HG03575 (cell line): ENCODE measurements around the gene CBFA2T3.

Source experiments
- ATAC-seq: cut with Tn5 transposase; IDR thresholded peaks from one replicate; pipeline ENCODE4 v1.9.1; 2021; ENCODE audit not compliant: unreplicated experiment, insufficient number of reproducible peaks, low FRiP score; ENCODE audit errors: extremely low read depth

The CBFA2T3 gene

GRCh38 chr16:88856828-88857727 lies 119.9 kb downstream of the CBFA2T3 start, which contains the start of the genes GALNS and TRAPPC2L:
Gene GALNS (minus strand): TSS chr16:88856947. CDS start chr16:88856877, 70 bp downstream.
Gene TRAPPC2L (plus strand): TSS chr16:88857127. CDS start chr16:88857151, 24 bp downstream.
- ATAC-seq = no peak

GRCh38 chr16:88856122-88856827 lies 120.7 kb downstream of the CBFA2T3 start:
- ATAC-seq = no peak

GRCh38 chr16:88855736-88856121 lies 121.3 kb downstream of the CBFA2T3 start:
- ATAC-seq = no peak

GRCh38 chr16:88855176-88855575 lies 121.8 kb downstream of the CBFA2T3 start:
- no peak for ATAC-seq

DNA sequence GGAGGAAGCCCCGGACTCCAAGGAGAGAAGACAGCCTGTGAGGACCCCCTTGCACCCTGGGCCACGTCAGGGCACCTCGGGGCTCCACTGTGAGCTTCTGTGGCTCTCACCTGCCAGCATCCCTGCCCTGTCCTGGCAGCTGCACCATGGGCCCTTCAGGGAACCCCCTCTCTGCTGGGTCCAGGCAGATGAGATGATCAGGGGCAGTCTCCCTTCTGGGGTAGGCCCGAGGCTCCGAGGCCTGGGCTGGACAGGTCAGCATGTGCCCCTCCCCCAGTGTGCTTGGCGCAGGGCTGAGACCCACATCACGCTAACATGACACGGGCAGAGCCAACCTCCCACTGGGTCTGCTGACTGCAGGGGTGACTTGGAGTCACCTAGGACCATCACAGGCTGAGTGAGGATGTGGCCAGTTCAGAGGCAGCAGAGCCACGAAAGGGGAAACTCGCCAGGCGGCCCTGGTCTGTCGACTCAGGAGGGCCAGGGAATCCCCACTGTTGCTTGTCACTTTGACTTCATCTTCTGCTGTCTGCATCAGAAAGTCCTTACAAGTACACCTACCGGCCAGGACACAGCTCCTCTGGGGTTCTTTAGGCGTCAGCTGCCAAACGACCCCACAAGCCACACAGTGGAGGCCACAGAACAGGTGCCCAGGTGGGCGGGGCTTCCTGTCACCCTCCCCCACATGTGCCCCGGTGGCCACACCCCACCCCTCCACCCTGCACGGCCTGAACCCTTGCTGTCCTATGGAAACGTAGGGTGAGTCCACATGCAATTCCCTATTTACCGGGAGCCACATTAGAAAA lies 122.5 kb downstream of the CBFA2T3 start:
- ATAC-seq = no peak

GRCh38 chr16:88853325-88853941 lies 123.6 kb downstream of the CBFA2T3 start:
- ATAC-seq = no peak

GRCh38 chr16:88851616-88852015 lies 125.4 kb downstream of the CBFA2T3 start:
- ATAC-seq = no peak

- no peak for ATAC-seq
Measured at GRCh38 chr16:88850531-88851199, 126.3 kb downstream of the CBFA2T3 start.

DNA sequence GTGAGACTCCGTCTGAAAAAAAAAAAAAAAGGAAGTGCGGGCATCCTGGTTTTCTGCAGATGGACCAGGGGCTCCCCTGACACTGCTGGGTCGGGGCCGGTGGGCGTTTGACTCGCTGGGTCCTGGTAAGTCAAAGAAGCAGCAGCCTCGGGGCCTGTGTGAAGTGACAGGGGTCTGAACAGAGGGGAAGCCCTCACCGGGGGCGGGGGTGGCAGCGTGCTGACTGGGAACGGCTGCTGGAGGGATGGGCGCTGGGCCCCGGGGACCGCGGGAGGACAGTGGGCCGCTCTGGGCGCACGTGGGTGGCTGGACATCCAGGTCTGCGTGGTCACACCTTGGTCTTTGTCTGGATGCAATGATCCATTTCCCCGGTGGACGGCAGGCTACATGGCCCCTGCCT lies 128.4 kb downstream of the CBFA2T3 start:
- no peak for ATAC-seq

GRCh38 chr16:88847654-88848053 lies 129.4 kb downstream of the CBFA2T3 start:
- no peak for ATAC-seq

GRCh38 chr16:88846088-88846487 lies 130.9 kb downstream of the CBFA2T3 start:
- ATAC-seq = no peak

GRCh38 chr16:88844419-88845036 lies 132.5 kb downstream of the CBFA2T3 start:
- ATAC-seq = no peak

DNA sequence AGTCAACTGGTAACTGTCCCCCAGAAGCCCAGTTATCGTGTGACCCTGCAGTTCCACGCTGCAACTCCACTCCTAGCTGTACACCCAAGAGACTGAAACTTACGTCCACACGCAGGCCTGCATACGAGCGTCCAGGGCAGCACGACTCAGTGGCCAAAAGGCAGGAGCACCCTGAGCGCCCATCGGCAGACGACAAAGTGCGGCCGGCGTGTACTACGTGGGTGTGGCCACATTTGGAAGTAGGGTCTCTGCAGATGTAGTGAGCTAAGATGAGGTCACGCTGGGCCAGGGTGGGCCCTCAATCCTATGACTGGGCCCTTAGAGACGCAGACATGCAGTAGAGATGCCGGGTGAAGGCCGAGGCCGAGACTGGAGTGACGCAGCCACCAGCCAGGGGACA lies 133.8 kb downstream of the CBFA2T3 start:
- ATAC-seq = no peak

GRCh38 chr16:88842806-88843205 lies 134.2 kb downstream of the CBFA2T3 start:
- no peak for ATAC-seq

GRCh38 chr16:88842308-88842756 lies 134.7 kb downstream of the CBFA2T3 start:
- no peak for ATAC-seq

DNA sequence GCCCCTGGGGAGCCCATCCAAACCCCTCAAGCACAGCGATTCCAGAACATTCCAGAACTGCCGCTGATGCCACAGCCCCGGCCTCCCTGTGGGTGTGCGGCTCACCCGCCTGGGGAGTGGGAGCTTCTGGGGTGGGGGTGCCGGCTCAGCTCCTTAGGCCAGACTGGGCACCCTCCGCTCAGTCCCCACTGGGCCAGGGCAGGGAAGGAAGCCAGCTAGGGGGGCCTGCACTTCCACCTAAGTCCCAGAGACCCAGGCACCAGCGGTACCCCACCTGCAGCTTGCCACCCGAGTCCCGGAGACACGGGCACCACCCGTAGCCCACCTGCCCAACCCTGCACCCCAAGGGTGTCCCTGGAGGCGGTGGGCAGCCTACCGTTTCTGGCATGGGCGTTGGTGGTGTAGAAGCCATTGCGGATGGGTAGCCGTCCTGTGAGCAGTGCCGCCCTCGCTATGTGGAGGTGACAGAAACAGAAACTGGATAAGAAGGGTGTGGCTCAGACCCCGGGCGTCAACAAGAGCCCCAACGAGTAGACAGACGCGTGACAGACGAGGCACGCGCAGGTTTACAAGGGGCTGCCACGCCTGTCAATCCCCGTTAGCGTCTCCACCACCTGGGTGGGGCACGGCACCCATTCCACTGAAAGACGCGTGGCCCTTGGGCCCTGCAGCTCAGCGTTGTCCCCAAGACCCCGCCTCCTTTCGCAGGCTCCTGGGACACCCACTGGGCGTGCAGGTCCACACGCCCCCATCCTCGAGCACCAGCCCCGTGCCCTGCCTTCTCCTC lies 135.3 kb downstream of the CBFA2T3 start:
- ATAC-seq = no peak

DNA sequence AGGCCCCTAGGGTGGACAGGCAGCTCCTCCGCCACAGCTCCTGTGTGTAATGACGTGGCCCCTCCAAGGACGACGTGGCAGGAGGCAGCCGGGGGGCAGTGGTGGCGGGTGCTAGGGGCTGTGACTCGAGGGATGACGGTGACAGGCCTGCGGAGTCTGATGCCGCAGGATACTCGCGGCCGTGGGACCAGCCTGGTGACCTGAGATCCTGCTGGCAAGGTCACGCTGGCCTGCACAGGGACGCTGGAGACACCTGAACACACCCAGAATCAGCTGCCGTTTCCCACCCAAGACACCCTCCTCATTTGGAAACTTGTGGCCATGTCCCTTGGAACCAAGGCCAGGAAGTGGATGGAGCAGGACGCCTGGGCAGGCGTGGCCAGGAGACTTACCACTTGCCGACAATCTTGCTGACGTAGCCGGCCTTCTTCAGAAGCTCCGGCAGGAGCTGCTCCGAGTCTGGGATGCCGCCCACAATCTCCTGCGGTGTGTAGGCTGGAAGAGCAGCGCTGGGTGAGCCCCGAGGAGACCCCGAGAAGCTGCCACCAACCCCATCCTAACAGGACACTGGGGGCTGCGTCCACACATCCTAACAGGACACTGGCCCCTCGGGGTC lies 136.3 kb downstream of the CBFA2T3 start:
- ATAC-seq = no peak
